AG08395 (cell line): ENCODE results near the gene RAD51B.
"Not testable (repeated sequence)": the region's sequence is repeated elsewhere in the genome, so short reads cannot be mapped to it uniquely, and the experiment has no call there.

ENCODE experiments used
- DNase-seq: peaks from one replicate; pipeline ENCODE4 v3.0.0; 2012; ENCODE audit warnings: mixed read lengths, low spot score

RAD51B gene

GRCh38 chr14:68302938-68303337, 483.4 kb downstream of the RAD51B start:
- DNase-seq = not testable (repeated sequence)

- DNase-seq = no peak
Measured at GRCh38 chr14:68305738-68306137, 486.2 kb downstream of the RAD51B start.

- no peak for DNase-seq
Measured at GRCh38 chr14:68306265-68306933, 486.8 kb downstream of the RAD51B start.

- DNase-seq = no peak
Measured at GRCh38 chr14:68306934-68307789, 487.6 kb downstream of the RAD51B start.

- DNase-seq = peak; percentile 34
Measured at GRCh38 chr14:68307790-68308168, 488.2 kb downstream of the RAD51B start.

- DNase-seq = peak; percentile 10
Measured at GRCh38 chr14:68308726-68309520, 489.3 kb downstream of the RAD51B start.

GRCh38 chr14:68309616-68310015, 490.0 kb downstream of the RAD51B start:
- DNase-seq = no peak

- DNase-seq = no peak
Measured at GRCh38 chr14:68312300-68312699, 492.7 kb downstream of the RAD51B start.

GRCh38 chr14:68312884-68313610, 493.5 kb downstream of the RAD51B start:
- no peak for DNase-seq

GRCh38 chr14:68314642-68315041, 495.1 kb downstream of the RAD51B start:
- DNase-seq = no peak

GRCh38 chr14:68315081-68315480, 495.5 kb downstream of the RAD51B start:
- DNase-seq = no peak

- no peak for DNase-seq
Measured at GRCh38 chr14:68316078-68316868, 496.7 kb downstream of the RAD51B start.

- no peak for DNase-seq
Measured at GRCh38 chr14:68317239-68317638, 497.7 kb downstream of the RAD51B start.

- no peak for DNase-seq
Measured at GRCh38 chr14:68318828-68319227, 499.2 kb downstream of the RAD51B start.

GRCh38 chr14:68320495-68320894, 500.9 kb downstream of the RAD51B start:
- DNase-seq = no peak

GRCh38 chr14:68322940-68323620, 503.5 kb downstream of the RAD51B start:
- no peak for DNase-seq

GRCh38 chr14:68325267-68325807, 505.8 kb downstream of the RAD51B start:
- no peak for DNase-seq

- no peak for DNase-seq
Measured at GRCh38 chr14:68327231-68327630, 507.7 kb downstream of the RAD51B start.

- no peak for DNase-seq
Measured at GRCh38 chr14:68328509-68328908, 508.9 kb downstream of the RAD51B start.

- DNase-seq = no peak
Measured at GRCh38 chr14:68331426-68331825, 511.8 kb downstream of the RAD51B start.
